HEK293 (cell line): ENCODE data around the gene ELAVL4.

Source experiments
- CTCF ChIA-PET: fragments of 350-600 bp; formaldehyde crosslinking; extraction: SDS; loops from one replicate; lab custom pipeline; 2021; ENCODE audit warnings: antibody characterized with exemption; lab: Yijun Ruan, JAX
- POLR2A ChIA-PET: fragments of 300-600 bp; formaldehyde crosslinking; extraction: SDS; loops from one replicate; lab custom pipeline; 2020; ENCODE audit warnings: antibody characterized with exemption, inconsistent platforms; lab: Yijun Ruan, JAX
- H3K27ac ChIP-seq: fragments of 200-500 bp; sonication (Bioruptor generic); 2 replicates; pipeline ENCODE4 v1.5.1; 2014; ENCODE audit warnings: low read depth, low read length, control low read depth, inconsistent platforms; ENCODE audit errors: extremely low read depth
- H3K36me3 ChIP-seq, 2 experiments: fragments of 200-500 bp in 1 of 2; sonication (Bioruptor generic) in 1 of 2; 1 replicate in 1 of 2; 2 replicates in 1 of 2; pipeline ENCODE4 v1.5.1; 2014 to 2017; ENCODE audit warnings: inconsistent platforms in 2 of 2, low read length in 2 of 2; ENCODE audit not compliant: control insufficient read depth in 2 of 2, insufficient read depth in 1 of 2
- H3K4me1 ChIP-seq: fragments of 200-500 bp; sonication (Bioruptor generic); 2 replicates; pipeline ENCODE4 v1.5.1; 2014; ENCODE audit warnings: mild to moderate bottlenecking, low read length, inconsistent platforms; ENCODE audit not compliant: control insufficient read depth, insufficient read depth
- H3K4me3 ChIP-seq: 2 replicates; pipeline ENCODE4 v1.5.1; 2011; ENCODE audit warnings: low read depth, mild to moderate bottlenecking, control low read depth, low read length, moderate library complexity
- H3K9me3 ChIP-seq: fragments of 200-500 bp; sonication (Bioruptor generic); 2 replicates; pipeline ENCODE4 v1.5.1; 2014; ENCODE audit warnings: low read depth, low read length, inconsistent platforms; ENCODE audit not compliant: control insufficient read depth, insufficient read depth
- BCL11A ChIP-seq: fragments of 450-650 bp; formaldehyde crosslinking; IDR thresholded peaks from 2 replicates; pipeline ENCODE4 v1.5.1; 2016; ENCODE audit warnings: low read depth, missing biosample characterization, missing genetic modification characterization
- HOXC10 ChIP-seq: sonication (generic); formaldehyde crosslinking; IDR thresholded peaks from 2 replicates; pipeline ENCODE4 v1.8.1; 2023; ENCODE audit warnings: mild to moderate bottlenecking, missing genetic modification reagents
- KLF16 ChIP-seq: fragments of 450-650 bp; formaldehyde crosslinking; IDR thresholded peaks from 2 replicates; pipeline ENCODE4 v1.5.1; 2017; ENCODE audit warnings: missing biosample characterization, missing genetic modification characterization
- ZBTB7A ChIP-seq: fragments of 450-650 bp; formaldehyde crosslinking; IDR thresholded peaks from 2 replicates; pipeline ENCODE4 v1.5.1; 2016; ENCODE audit warnings: low read depth, missing biosample characterization, missing genetic modification characterization
- ZNF155 ChIP-seq: fragments of 450-650 bp; formaldehyde crosslinking; IDR thresholded peaks from 2 replicates; pipeline ENCODE4 v1.5.1; 2016; ENCODE audit warnings: missing biosample characterization, missing genetic modification characterization
- ZNF157 ChIP-seq: fragments of 450-650 bp; formaldehyde crosslinking; IDR thresholded peaks from 2 replicates; pipeline ENCODE4 v1.5.1; 2016; ENCODE audit warnings: missing biosample characterization, missing genetic modification characterization
- ZNF292 ChIP-seq: fragments of 450-650 bp; formaldehyde crosslinking; IDR thresholded peaks from 2 replicates; pipeline ENCODE4 v1.5.1; 2016; ENCODE audit warnings: low read depth, missing biosample characterization, missing genetic modification characterization, borderline replicate concordance
- ZNF311 ChIP-seq: fragments of 450-650 bp; formaldehyde crosslinking; IDR thresholded peaks from 2 replicates; pipeline ENCODE4 v1.5.1; 2017; ENCODE audit warnings: missing biosample characterization, missing genetic modification characterization, borderline replicate concordance
- ZNF324 ChIP-seq: fragments of 450-650 bp; formaldehyde crosslinking; IDR thresholded peaks from 2 replicates; pipeline ENCODE4 v1.5.1; 2016; ENCODE audit warnings: missing biosample characterization, missing genetic modification characterization
- ZNF341 ChIP-seq: fragments of 450-650 bp; formaldehyde crosslinking; IDR thresholded peaks from 2 replicates; pipeline ENCODE4; 2016; ENCODE audit warnings: low read depth, missing biosample characterization, missing genetic modification characterization
- ZNF350 ChIP-seq: fragments of 450-650 bp; formaldehyde crosslinking; IDR thresholded peaks from 2 replicates; pipeline ENCODE4 v1.5.0; 2017; ENCODE audit warnings: missing biosample characterization, mild to moderate bottlenecking, missing genetic modification characterization
- ZNF366 ChIP-seq: fragments of 450-650 bp; formaldehyde crosslinking; conservative IDR thresholded peaks from 2 replicates; pipeline ENCODE4 v1.5.1; 2016; ENCODE audit warnings: missing biosample characterization, missing genetic modification characterization
- ZNF561 ChIP-seq: fragments of 450-650 bp; IDR thresholded peaks from 2 replicates; pipeline ENCODE4 v1.5.1; 2018; ENCODE audit warnings: missing biosample characterization, missing genetic modification characterization, borderline replicate concordance
- TF ChIP-seq, protein P1 (sequence below): fragments of 450-650 bp; formaldehyde crosslinking; IDR thresholded peaks from 2 replicates; pipeline ENCODE4 v1.5.1; 2016; ENCODE audit warnings: missing biosample characterization, missing genetic modification characterization
- TF ChIP-seq, protein P2 (sequence below): fragments of 450-650 bp; formaldehyde crosslinking; IDR thresholded peaks from 2 replicates; pipeline ENCODE4 v1.5.1; 2016; ENCODE audit warnings: missing biosample characterization, missing genetic modification characterization
- TF ChIP-seq, protein P3 (sequence below): IDR thresholded peaks from 2 replicates; pipeline ENCODE4 v1.6.1; 2011; ENCODE audit warnings: mild to moderate bottlenecking, low read depth, low read length, borderline replicate concordance
- TF ChIP-seq, protein P4 (sequence below): fragments of 450-650 bp; formaldehyde crosslinking; IDR thresholded peaks from 2 replicates; pipeline ENCODE4 v1.5.1; 2017; ENCODE audit warnings: missing biosample characterization, missing genetic modification characterization
- TF ChIP-seq, protein P5 (sequence below): fragments of 450-650 bp; formaldehyde crosslinking; IDR thresholded peaks from 2 replicates; pipeline ENCODE4 v1.5.1; 2016; ENCODE audit warnings: missing biosample characterization, missing genetic modification characterization

ELAVL4 gene

DNA sequence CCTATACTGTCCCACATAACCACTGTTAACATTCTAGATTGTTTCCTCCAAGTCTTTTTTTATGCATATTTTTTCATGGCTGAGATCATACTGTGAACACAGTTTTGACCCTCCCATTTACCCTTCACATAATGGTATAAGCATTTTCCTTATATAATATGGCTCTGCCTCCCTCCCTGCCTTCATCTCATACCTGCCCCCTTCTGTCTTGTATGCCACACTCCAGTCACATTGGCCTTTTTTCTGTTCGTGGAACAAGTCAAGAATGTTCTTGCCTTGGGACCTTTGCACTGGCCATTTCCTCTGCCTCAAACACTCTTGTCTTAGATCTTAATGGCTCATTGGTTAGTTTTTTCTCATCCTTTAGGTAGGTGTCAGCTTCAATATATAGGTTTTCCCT is 24.3 kb upstream of the ELAVL4 start:
- ChIA-PET POLR2A (no interaction called here), CTCF (no interaction called here)
- Histone ChIP-seq H3K4me1 (no peaks in the 10 kb centered on the region), H3K36me3 (no peaks in the 10 kb centered on the region), H3K27ac (no peak overlapping the region), H3K9me3 (no peaks in the 10 kb centered on the region), H3K4me3 (no peak overlapping the region)
- TF ChIP-seq ZNF311 (tag by site-specific recombination) (no peak), ZNF366 (tag by site-specific recombination) (no peak)
- TF ChIP-seq, protein P1, sequence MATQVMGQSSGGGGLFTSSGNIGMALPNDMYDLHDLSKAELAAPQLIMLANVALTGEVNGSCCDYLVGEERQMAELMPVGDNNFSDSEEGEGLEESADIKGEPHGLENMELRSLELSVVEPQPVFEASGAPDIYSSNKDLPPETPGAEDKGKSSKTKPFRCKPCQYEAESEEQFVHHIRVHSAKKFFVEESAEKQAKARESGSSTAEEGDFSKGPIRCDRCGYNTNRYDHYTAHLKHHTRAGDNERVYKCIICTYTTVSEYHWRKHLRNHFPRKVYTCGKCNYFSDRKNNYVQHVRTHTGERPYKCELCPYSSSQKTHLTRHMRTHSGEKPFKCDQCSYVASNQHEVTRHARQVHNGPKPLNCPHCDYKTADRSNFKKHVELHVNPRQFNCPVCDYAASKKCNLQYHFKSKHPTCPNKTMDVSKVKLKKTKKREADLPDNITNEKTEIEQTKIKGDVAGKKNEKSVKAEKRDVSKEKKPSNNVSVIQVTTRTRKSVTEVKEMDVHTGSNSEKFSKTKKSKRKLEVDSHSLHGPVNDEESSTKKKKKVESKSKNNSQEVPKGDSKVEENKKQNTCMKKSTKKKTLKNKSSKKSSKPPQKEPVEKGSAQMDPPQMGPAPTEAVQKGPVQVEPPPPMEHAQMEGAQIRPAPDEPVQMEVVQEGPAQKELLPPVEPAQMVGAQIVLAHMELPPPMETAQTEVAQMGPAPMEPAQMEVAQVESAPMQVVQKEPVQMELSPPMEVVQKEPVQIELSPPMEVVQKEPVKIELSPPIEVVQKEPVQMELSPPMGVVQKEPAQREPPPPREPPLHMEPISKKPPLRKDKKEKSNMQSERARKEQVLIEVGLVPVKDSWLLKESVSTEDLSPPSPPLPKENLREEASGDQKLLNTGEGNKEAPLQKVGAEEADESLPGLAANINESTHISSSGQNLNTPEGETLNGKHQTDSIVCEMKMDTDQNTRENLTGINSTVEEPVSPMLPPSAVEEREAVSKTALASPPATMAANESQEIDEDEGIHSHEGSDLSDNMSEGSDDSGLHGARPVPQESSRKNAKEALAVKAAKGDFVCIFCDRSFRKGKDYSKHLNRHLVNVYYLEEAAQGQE (tag by site-specific recombination) = no peak

DNA sequence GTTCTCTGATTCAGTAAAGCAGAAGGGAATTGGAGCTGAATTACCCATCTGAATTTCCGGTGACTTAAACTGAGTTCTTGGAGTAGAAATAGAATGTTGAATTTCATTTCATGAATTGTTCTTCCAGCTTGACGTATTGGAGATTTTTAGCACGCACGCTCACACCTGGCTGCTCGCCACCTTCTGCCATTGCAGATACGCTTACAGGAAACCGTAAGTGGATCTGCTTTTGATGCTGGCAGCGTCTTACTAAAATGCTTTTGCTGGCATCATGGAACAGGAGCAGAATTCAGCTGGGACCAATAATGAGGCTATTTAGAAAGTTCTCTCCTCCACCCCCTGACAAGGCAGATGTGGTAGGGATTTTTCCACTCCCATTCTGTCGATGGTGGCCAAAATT is 17.7 kb upstream of the ELAVL4 start:
- Histone ChIP-seq H3K27ac (no peak overlapping the region), H3K36me3 (no peaks in the 10 kb centered on the region), H3K9me3 (no peaks in the 10 kb centered on the region), H3K4me3 (no peak overlapping the region), H3K4me1 (no peaks in the 10 kb centered on the region)
- ChIA-PET POLR2A (no interaction called here), CTCF (no interaction called here)
- no peak for TF ChIP-seq ZNF561 (tag by site-specific recombination)
- TF ChIP-seq, protein P2, sequence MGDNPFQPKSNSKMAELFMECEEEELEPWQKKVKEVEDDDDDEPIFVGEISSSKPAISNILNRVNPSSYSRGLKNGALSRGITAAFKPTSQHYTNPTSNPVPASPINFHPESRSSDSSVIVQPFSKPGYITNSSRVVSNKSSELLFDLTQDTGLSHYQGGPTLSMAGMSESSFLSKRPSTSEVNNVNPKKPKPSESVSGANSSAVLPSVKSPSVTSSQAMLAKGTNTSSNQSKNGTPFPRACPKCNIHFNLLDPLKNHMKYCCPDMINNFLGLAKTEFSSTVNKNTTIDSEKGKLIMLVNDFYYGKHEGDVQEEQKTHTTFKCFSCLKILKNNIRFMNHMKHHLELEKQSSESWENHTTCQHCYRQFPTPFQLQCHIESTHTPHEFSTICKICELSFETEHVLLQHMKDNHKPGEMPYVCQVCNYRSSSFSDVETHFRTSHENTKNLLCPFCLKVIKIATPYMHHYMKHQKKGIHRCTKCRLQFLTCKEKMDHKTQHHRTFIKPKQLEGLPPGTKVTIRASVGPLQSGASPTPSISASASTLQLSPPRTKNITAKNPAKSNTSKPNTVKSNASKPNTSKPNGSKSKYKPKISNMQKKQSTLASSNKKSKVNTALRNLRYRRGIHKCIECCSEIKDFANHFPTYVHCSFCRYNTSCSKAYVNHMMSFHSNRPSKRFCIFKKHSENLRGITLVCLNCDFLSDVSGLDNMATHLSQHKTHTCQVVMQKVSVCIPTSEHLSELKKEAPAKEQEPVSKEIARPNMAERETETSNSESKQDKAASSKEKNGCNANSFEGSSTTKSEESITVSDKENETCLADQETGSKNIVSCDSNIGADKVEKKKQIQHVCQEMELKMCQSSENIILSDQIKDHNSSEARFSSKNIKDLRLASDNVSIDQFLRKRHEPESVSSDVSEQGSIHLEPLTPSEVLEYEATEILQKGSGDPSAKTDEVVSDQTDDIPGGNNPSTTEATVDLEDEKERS (tag by site-specific recombination) = no peak
- TF ChIP-seq, protein P3, sequence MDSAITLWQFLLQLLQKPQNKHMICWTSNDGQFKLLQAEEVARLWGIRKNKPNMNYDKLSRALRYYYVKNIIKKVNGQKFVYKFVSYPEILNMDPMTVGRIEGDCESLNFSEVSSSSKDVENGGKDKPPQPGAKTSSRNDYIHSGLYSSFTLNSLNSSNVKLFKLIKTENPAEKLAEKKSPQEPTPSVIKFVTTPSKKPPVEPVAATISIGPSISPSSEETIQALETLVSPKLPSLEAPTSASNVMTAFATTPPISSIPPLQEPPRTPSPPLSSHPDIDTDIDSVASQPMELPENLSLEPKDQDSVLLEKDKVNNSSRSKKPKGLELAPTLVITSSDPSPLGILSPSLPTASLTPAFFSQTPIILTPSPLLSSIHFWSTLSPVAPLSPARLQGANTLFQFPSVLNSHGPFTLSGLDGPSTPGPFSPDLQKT = no peak
- TF ChIP-seq KLF16 (tag by site-specific recombination) = no peak
- TF ChIP-seq ZNF155 = no peak
- TF ChIP-seq ZNF157 (tag by site-specific recombination) = no peak
- no peak for TF ChIP-seq ZNF292 (tag by site-specific recombination)
- no peak for TF ChIP-seq HOXC10 (CRISPR knock-in tag)
- no peak for TF ChIP-seq BCL11A
- TF ChIP-seq, protein P4, sequence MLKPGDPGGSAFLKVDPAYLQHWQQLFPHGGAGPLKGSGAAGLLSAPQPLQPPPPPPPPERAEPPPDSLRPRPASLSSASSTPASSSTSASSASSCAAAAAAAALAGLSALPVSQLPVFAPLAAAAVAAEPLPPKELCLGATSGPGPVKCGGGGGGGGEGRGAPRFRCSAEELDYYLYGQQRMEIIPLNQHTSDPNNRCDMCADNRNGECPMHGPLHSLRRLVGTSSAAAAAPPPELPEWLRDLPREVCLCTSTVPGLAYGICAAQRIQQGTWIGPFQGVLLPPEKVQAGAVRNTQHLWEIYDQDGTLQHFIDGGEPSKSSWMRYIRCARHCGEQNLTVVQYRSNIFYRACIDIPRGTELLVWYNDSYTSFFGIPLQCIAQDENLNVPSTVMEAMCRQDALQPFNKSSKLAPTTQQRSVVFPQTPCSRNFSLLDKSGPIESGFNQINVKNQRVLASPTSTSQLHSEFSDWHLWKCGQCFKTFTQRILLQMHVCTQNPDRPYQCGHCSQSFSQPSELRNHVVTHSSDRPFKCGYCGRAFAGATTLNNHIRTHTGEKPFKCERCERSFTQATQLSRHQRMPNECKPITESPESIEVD (tag by site-specific recombination) = no peak
- no peak for TF ChIP-seq ZNF341
- TF ChIP-seq ZNF324 = no peak
- TF ChIP-seq, protein P5, sequence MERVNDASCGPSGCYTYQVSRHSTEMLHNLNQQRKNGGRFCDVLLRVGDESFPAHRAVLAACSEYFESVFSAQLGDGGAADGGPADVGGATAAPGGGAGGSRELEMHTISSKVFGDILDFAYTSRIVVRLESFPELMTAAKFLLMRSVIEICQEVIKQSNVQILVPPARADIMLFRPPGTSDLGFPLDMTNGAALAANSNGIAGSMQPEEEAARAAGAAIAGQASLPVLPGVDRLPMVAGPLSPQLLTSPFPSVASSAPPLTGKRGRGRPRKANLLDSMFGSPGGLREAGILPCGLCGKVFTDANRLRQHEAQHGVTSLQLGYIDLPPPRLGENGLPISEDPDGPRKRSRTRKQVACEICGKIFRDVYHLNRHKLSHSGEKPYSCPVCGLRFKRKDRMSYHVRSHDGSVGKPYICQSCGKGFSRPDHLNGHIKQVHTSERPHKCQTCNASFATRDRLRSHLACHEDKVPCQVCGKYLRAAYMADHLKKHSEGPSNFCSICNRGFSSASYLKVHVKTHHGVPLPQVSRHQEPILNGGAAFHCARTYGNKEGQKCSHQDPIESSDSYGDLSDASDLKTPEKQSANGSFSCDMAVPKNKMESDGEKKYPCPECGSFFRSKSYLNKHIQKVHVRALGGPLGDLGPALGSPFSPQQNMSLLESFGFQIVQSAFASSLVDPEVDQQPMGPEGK (tag by site-specific recombination) = no peak
- no peak for TF ChIP-seq ZNF350 (tag by site-specific recombination)
- TF ChIP-seq ZBTB7A (tag by site-specific recombination) = no peak
